HFFc6 (cell line): ENCODE measurements around the gene FAM13A. TPM values are rescaled to one million over a fixed set of nuclear protein-coding genes. Genes with fewer than 3 reads are reported as not detected.
"Not testable (repeated sequence)": the region's sequence is repeated elsewhere in the genome, so short reads cannot be mapped to it uniquely, and the experiment has no call there.

Source experiments
- DNase-seq: peaks from one replicate; pipeline ENCODE4 v3.0.0-alpha.2; 2018
- H3K27ac Mint-ChIP-seq: 2 replicates; pipeline ENCODE4 v1.8.0; 2020; ENCODE audit warnings: mild to moderate bottlenecking, mixed read lengths
- H3K27me3 Mint-ChIP-seq: 2 replicates; pipeline ENCODE4 v1.8.0; 2021; ENCODE audit warnings: mild to moderate bottlenecking, moderate library complexity, mixed read lengths; ENCODE audit not compliant: insufficient read depth
- H3K36me3 Mint-ChIP-seq: 2 replicates; pipeline ENCODE4 v1.8.0; 2021; ENCODE audit warnings: low read depth, mixed read lengths
- H3K4me1 Mint-ChIP-seq: 2 replicates; pipeline ENCODE4 v1.8.0; 2020; ENCODE audit warnings: low read depth, mixed read lengths
- H3K4me3 Mint-ChIP-seq: 2 replicates; pipeline ENCODE4 v1.8.0; 2020; ENCODE audit warnings: mild to moderate bottlenecking, moderate library complexity, mixed read lengths
- H3K9me3 Mint-ChIP-seq: 2 replicates; pipeline ENCODE4 v1.8.0; 2020; ENCODE audit warnings: mild to moderate bottlenecking, mixed read lengths
- total RNA-seq, 6 experiments: library from RNA; stranded (reverse); fragmentation: NEBNext Ultra II Directional; extraction: Animal tissue kit (Norgen Biotek cat#: 25700); gene quantifications; 2 replicates in 1 of 6; 3 replicates in 5 of 6; pipeline ENCODE4 v1.2.3, GENCODE V29; 2021
- TF ChIP-seq, protein P1 (sequence below): fragments of 200-600 bp; sonication (generic); IDR thresholded peaks from 2 replicates; pipeline ENCODE4 v1.5.0; 2021; ENCODE audit warnings: antibody characterized with exemption, mild to moderate bottlenecking

Gene FAM13A
- total RNA-seq, 6 experiments from 2014 or later: 8.0 to 11.2 (median 9.7) TPM

DNA sequence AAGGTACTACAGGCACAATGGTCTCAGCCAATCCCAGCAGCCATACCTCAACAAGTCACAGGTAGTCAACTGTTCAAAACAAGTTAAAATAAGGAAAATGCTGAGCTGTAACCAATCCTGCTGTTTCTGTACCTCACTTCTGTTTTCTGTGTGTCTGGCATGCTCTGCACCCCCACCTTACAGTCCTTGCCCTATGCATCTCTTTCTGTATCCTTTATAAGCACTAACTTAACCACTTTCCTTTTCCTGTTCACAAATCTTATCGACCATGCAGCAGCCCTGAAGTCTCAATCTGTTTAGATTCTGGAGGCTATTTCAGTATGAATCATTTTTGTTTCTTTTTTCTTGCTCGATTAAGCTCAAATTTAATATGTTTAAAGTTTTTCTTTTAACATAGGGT is 12.5 kb upstream of the FAM13A start:
- H3K4me3 Mint-ChIP-seq: no peak overlapping the region
- H3K27me3 Mint-ChIP-seq: peaks cover 4% of the 10 kb centered on the region
- H3K4me1 Mint-ChIP-seq: peaks cover 15% of the 10 kb centered on the region
- H3K36me3 Mint-ChIP-seq: no peaks in the 10 kb centered on the region
- no peaks in the 10 kb centered on the region for H3K9me3 Mint-ChIP-seq
- TF ChIP-seq, protein P1, sequence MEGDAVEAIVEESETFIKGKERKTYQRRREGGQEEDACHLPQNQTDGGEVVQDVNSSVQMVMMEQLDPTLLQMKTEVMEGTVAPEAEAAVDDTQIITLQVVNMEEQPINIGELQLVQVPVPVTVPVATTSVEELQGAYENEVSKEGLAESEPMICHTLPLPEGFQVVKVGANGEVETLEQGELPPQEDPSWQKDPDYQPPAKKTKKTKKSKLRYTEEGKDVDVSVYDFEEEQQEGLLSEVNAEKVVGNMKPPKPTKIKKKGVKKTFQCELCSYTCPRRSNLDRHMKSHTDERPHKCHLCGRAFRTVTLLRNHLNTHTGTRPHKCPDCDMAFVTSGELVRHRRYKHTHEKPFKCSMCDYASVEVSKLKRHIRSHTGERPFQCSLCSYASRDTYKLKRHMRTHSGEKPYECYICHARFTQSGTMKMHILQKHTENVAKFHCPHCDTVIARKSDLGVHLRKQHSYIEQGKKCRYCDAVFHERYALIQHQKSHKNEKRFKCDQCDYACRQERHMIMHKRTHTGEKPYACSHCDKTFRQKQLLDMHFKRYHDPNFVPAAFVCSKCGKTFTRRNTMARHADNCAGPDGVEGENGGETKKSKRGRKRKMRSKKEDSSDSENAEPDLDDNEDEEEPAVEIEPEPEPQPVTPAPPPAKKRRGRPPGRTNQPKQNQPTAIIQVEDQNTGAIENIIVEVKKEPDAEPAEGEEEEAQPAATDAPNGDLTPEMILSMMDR: no peak
- H3K27ac Mint-ChIP-seq: no peak overlapping the region
- DNase-seq: no peak

DNA sequence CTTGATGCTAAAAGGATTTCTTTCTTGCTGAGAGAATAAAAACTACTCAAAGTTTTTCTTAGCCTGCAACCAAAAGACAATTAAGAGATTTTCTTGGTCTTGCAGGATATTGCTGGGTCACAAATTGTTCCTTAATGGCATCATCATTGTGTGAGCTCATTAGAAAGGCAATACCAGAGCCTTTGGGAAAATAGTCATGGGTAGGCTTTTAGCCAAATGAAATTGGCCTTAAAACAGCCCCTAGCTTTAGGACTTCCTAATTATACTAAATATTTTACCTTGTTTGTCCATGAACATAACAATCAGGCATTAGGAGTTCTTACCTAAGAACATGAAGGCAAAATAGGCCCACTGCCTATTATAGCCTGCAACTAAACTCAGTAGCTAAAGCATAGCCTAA is 10.4 kb upstream of the FAM13A start:
- H3K4me3 Mint-ChIP-seq: no peak overlapping the region
- DNase-seq: no peak
- TF ChIP-seq, protein P1: no peak
- H3K4me1 Mint-ChIP-seq: peaks cover 17% of the 10 kb centered on the region
- no peaks in the 10 kb centered on the region for H3K36me3 Mint-ChIP-seq
- H3K9me3 Mint-ChIP-seq: no peaks in the 10 kb centered on the region
- H3K27me3 Mint-ChIP-seq: no peaks in the 10 kb centered on the region; the same call in 1 of the 2 replicates
- H3K27ac Mint-ChIP-seq: no peak overlapping the region

DNA sequence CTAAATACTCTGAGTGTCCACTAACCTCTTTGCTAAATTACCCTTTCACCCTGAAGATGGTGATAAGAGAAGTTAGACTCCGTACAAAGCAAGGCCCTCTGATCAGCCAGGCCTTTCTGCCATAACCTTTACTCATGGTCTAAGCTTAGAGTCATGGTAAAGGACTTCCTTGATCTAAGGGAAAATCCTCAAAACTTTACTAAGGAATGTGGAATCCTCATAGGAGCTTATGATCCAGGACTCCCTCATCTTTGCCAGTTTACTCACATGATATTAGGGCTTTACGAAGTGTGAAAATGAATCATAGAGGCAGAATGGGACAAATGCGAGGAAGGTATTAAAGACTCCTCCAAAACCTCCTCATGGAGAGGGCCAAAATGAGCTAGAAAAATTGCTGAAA is 7.9 kb upstream of the FAM13A start:
- TF ChIP-seq, protein P1: no peak
- peaks cover 5% of the 10 kb centered on the region; the same call in 1 of the 2 replicates for H3K36me3 Mint-ChIP-seq
- H3K27ac Mint-ChIP-seq: no peak overlapping the region; the same call in 1 of the 2 replicates
- no peaks in the 10 kb centered on the region; the same call in 1 of the 2 replicates for H3K27me3 Mint-ChIP-seq
- H3K9me3 Mint-ChIP-seq: no peaks in the 10 kb centered on the region; the same call in 1 of the 2 replicates
- DNase-seq: peak; percentile 40
- no peak overlapping the region for H3K4me3 Mint-ChIP-seq
- peaks cover 17% of the 10 kb centered on the region for H3K4me1 Mint-ChIP-seq

DNA sequence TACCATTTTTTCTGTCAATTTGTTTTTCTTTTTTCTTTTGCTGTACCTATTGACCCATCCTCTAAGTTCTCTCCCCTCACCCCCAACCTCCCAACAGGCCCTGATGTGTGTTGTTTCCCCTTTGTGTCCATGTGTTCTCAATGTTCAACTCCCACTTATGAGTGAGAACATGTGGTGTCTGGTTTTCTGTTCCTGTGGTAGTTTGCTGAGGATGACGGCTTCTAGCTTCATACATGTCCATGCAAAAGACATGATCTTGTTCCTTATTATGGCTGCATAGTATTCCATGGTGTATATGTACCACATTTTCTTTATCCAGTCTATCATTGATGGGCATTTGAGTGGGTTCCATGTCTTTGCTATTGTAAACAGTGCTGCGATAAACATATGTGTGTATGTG is 859 bp upstream of the FAM13A start:
- Mint-ChIP-seq H3K4me3 (peak overlapping the region; percentile 92; the same call in 1 of the 2 replicates), H3K4me1 (peaks cover 44% of the 10 kb centered on the region), H3K27ac (peak overlapping the region; percentile 87)
- DNase-seq, H3K36me3 Mint-ChIP-seq, H3K9me3 Mint-ChIP-seq, H3K27me3 Mint-ChIP-seq: not testable (repeated sequence)

- peak overlapping the region; percentile 92 for H3K4me3 Mint-ChIP-seq
- peaks cover 46% of the 10 kb centered on the region for H3K4me1 Mint-ChIP-seq
- H3K9me3 Mint-ChIP-seq: no peaks in the 10 kb centered on the region; the same call in 1 of the 2 replicates
- peaks cover 2% of the 10 kb centered on the region; the same call in 1 of the 2 replicates for H3K27me3 Mint-ChIP-seq
- H3K36me3 Mint-ChIP-seq: peaks cover 5% of the 10 kb centered on the region; the same call in 1 of the 2 replicates
- TF ChIP-seq, protein P1: no peak
- no peak for DNase-seq
- peak overlapping the region; percentile 87 for H3K27ac Mint-ChIP-seq
These were observed 563 bp downstream of the FAM13A start for GRCh38 chr4:89056292-89056952.
